ENCODE results near the gene PSD4. TPM values are rescaled to one million over a fixed set of nuclear protein-coding genes. Genes with fewer than 3 reads are reported as not detected.
A peak's percentile ranks its signal among the peaks of the same experiment; 100 is the strongest.
"Not testable (repeated sequence)": the region's sequence is repeated elsewhere in the genome, so short reads cannot be mapped to it uniquely, and the experiment has no call there.

Gene PSD4
- total and polyA plus RNA-seq, 5 donors from 2014 or later = 18.1 to 124 (median 22.7) TPM

DNA sequence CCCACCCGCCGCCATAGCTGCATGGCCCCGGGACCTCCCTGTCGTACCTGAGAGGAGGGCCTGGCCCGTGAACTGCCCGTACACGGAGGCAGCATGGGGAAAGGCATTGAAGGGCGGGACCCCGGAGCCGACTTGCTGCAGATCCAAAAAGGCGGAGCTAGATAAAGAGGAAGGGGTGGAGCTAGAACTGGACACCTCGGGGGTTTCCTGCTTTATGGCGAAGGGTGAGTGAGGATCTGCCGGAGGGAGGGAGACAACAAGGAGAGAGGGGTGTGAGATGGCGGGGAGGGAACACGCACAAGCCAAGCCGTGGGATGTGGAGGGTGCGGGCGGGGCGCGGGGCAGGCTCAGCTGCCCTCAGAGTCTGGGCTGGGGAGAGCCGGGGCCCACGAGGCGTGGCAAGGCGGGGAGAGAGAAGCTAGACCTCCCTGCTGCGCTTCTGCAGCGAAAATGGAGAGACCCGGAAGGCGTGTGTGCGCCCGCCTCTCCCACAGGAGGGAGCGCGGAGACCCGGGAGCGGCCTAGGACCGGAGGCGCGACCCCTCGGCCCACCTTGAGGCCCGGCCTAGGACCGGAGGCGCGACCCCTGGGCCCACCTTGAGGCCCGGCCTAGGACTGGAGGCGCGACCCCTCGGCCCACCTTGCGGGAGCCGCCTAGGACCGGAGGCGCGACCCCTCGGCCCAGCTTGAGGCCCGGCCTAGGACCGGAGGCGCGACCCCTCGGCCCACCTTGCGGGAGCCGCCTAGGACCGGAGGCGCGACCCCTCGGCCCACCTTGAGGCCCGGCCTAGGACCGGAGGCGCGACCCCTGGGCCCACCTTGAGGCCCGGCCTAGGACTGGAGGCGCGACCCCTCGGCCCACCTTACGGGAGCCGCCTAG lies 61.8 kb downstream of the PSD4 start:
- peak overlapping the region; percentile 80 to 95 (median 87) for H3K4me3 Mint-ChIP-seq
- peaks cover 0 to 27% (median 11%) of the 10 kb centered on the region in 4 donors for H3K4me1 Mint-ChIP-seq
- not testable (repeated sequence) for H3K9me3 ChIP-seq (ENCODE audit: control insufficient read depth in 2 of 2, low read length in 2 of 2); H3K36me3 ChIP-seq (ENCODE audit: control insufficient read depth, insufficient read depth, low read length); H3K9me3 Mint-ChIP-seq; H3K4me1 ChIP-seq (ENCODE audit: control insufficient read depth, insufficient read depth, low read length, poor library complexity, severe bottlenecking); H3K27me3 Mint-ChIP-seq; H3K36me3 Mint-ChIP-seq; H3K27me3 ChIP-seq (ENCODE audit: control insufficient read depth, insufficient read depth, low read length)
- DNase-seq (peak in 2 of 3 donors; percentile 38 to 39), ATAC-seq (ENCODE audit: low read depth in 2 of 2) (peak; percentile 72 to 86)
- peak overlapping the region; percentile 57 for H3K27ac ChIP-seq (ENCODE audit: insufficient read depth, low read length, poor library complexity, severe bottlenecking)
- peak overlapping the region in 2 of 3 donors; percentile 89 to 92 for H3K27ac Mint-ChIP-seq
- peak overlapping the region; percentile 41 for H3K4me3 ChIP-seq (ENCODE audit: low read depth, low read length)

DNA sequence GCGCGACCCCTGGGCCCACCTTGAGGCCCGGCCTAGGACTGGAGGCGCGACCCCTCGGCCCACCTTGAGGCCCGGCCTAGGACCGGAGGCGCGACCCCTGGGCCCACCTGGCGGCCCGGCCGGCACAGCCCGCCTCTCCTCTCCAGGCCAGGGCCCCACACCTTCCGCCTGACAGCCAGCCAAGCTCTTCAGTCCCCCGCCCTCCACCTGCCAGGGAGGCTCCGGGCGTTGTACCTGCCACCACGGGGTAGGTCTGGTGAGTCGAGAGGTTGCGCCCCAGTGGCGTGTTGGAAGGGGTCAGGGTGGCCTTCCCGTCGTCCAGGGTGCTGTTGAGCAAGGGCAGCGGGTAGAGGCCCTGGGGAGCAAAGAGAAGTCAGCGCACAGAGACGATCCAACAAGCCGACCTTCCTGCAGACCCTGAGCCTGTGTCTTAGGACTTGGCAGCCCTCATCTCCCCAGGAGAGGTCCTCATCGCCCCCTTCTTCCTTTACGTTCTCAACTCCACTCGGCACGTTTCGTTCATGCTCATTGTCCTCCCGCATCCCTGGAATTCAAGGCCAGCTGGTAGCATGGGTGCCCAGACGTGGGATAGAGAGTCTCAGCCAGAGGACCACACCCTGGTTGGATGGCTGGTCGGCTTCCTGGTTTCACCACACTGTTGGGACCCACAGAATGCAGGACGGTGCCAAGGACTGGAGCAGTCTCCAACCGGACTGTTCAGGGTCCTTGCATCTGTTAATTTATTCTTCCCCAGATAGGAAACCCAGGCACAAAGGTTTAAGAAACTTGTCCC lies 62.8 kb downstream of the PSD4 start:
- peak overlapping the region in 2 of 4 donors; percentile 61 to 83 for H3K4me3 Mint-ChIP-seq
- no peaks in the 10 kb centered on the region for H3K36me3 Mint-ChIP-seq
- Histone ChIP-seq H3K36me3 (ENCODE audit: control insufficient read depth, insufficient read depth, low read length) (no peaks in the 10 kb centered on the region), H3K4me3 (ENCODE audit: low read depth, low read length) (no peak overlapping the region), H3K27me3 (ENCODE audit: control insufficient read depth, insufficient read depth, low read length) (no peaks in the 10 kb centered on the region), H3K9me3 (ENCODE audit: control insufficient read depth in 2 of 2, low read length in 2 of 2) (no peaks in the 10 kb centered on the region), H3K4me1 (ENCODE audit: control insufficient read depth, insufficient read depth, low read length, poor library complexity, severe bottlenecking) (no peaks in the 10 kb centered on the region), H3K27ac (ENCODE audit: insufficient read depth, low read length, poor library complexity, severe bottlenecking) (no peak overlapping the region)
- H3K27ac Mint-ChIP-seq = peak overlapping the region in 2 of 3 donors; percentile 71 to 80
- ATAC-seq (ENCODE audit: low read depth in 2 of 2) (no peak), DNase-seq (no peak)
- H3K4me1 Mint-ChIP-seq = peaks cover 0 to 31% (median 11%) of the 10 kb centered on the region in 4 donors
- peaks cover 10% of the 10 kb centered on the region for H3K27me3 Mint-ChIP-seq
- no peaks in the 10 kb centered on the region for H3K9me3 Mint-ChIP-seq

DNA sequence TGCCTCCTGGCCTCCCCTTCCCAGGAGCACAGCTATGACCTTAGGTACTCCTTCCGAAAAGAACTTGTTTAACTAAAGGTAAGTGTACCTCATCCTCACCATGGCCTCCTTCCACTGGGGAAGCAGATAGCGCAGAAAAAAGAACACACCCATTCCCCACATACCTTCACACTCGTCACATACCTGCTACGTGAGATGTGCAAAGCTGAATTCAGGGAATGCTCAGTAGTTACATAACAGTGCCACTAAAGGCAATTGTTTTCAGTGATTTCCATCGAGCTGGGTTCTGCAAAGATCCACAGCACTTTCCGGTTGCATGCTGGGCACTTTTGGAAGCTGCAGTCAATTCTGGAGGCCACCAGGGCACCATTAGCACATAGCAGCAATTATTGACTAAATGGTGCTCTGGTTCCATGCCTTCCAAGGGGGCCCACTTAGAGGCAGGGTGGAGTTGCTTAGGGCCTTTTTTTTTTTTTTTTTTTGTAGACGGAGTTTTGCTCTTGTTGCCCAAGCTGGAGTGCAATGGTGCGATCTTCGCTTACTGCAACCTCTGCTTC lies 63.9 kb downstream of the PSD4 start:
- H3K4me1 Mint-ChIP-seq = peaks cover 0 to 31% (median 11%) of the 10 kb centered on the region in 4 donors
- peak overlapping the region in 1 of 3 donors; percentile 33 for H3K27ac Mint-ChIP-seq
- H3K36me3 Mint-ChIP-seq = no peaks in the 10 kb centered on the region
- peak overlapping the region in 2 of 4 donors; percentile 8 to 28 for H3K4me3 Mint-ChIP-seq
- H3K4me3 ChIP-seq (ENCODE audit: low read depth, low read length) = no peak overlapping the region
- no peaks in the 10 kb centered on the region for H3K4me1 ChIP-seq (ENCODE audit: control insufficient read depth, insufficient read depth, low read length, poor library complexity, severe bottlenecking)
- H3K27me3 ChIP-seq (ENCODE audit: control insufficient read depth, insufficient read depth, low read length) = no peaks in the 10 kb centered on the region
- no peaks in the 10 kb centered on the region for H3K9me3 ChIP-seq (ENCODE audit: control insufficient read depth in 2 of 2, low read length in 2 of 2)
- ATAC-seq (ENCODE audit: low read depth in 2 of 2) (no peak), DNase-seq (no peak)
- H3K27ac ChIP-seq (ENCODE audit: insufficient read depth, low read length, poor library complexity, severe bottlenecking) = no peak overlapping the region
- peaks cover 10% of the 10 kb centered on the region for H3K27me3 Mint-ChIP-seq
- no peaks in the 10 kb centered on the region for H3K9me3 Mint-ChIP-seq
- H3K36me3 ChIP-seq (ENCODE audit: control insufficient read depth, insufficient read depth, low read length) = no peaks in the 10 kb centered on the region

- H3K4me1 Mint-ChIP-seq = peaks cover 0 to 31% (median 11%) of the 10 kb centered on the region in 4 donors
- DNase-seq (no peak), ATAC-seq (ENCODE audit: low read depth in 2 of 2) (no peak)
- no peak overlapping the region for H3K27ac Mint-ChIP-seq
- Histone ChIP-seq H3K4me3 (ENCODE audit: low read depth, low read length) (no peak overlapping the region), H3K36me3 (ENCODE audit: control insufficient read depth, insufficient read depth, low read length) (no peaks in the 10 kb centered on the region), H3K4me1 (ENCODE audit: control insufficient read depth, insufficient read depth, low read length, poor library complexity, severe bottlenecking) (no peaks in the 10 kb centered on the region), H3K27ac (ENCODE audit: insufficient read depth, low read length, poor library complexity, severe bottlenecking) (no peak overlapping the region), H3K9me3 (ENCODE audit: control insufficient read depth in 2 of 2, low read length in 2 of 2) (no peaks in the 10 kb centered on the region), H3K27me3 (ENCODE audit: control insufficient read depth, insufficient read depth, low read length) (no peaks in the 10 kb centered on the region)
- H3K9me3 Mint-ChIP-seq = no peaks in the 10 kb centered on the region
- H3K36me3 Mint-ChIP-seq = no peaks in the 10 kb centered on the region
- peaks cover 5% of the 10 kb centered on the region for H3K27me3 Mint-ChIP-seq
- H3K4me3 Mint-ChIP-seq = no peak overlapping the region
Observed at GRCh38 chr2:113238871-113239839, 65.4 kb downstream of the PSD4 start.

- no peaks in the 10 kb centered on the region for H3K9me3 Mint-ChIP-seq
- no peak overlapping the region for H3K4me3 Mint-ChIP-seq
- no peak overlapping the region for H3K27ac ChIP-seq (ENCODE audit: insufficient read depth, low read length, poor library complexity, severe bottlenecking)
- H3K4me3 ChIP-seq (ENCODE audit: low read depth, low read length) = no peak overlapping the region
- H3K9me3 ChIP-seq (ENCODE audit: control insufficient read depth in 2 of 2, low read length in 2 of 2) = no peaks in the 10 kb centered on the region
- peaks cover 0 to 31% (median 10%) of the 10 kb centered on the region in 4 donors for H3K4me1 Mint-ChIP-seq
- H3K4me1 ChIP-seq (ENCODE audit: control insufficient read depth, insufficient read depth, low read length, poor library complexity, severe bottlenecking) = no peaks in the 10 kb centered on the region
- ATAC-seq (ENCODE audit: low read depth in 2 of 2) (no peak), DNase-seq (no peak)
- H3K27me3 Mint-ChIP-seq = peaks cover 5% of the 10 kb centered on the region
- H3K27me3 ChIP-seq (ENCODE audit: control insufficient read depth, insufficient read depth, low read length) = no peaks in the 10 kb centered on the region
- H3K36me3 Mint-ChIP-seq = no peaks in the 10 kb centered on the region
- no peaks in the 10 kb centered on the region for H3K36me3 ChIP-seq (ENCODE audit: control insufficient read depth, insufficient read depth, low read length)
- H3K27ac Mint-ChIP-seq = peak overlapping the region in 2 of 3 donors; percentile 12 to 88
Observed at GRCh38 chr2:113240150-113240914, 66.6 kb downstream of the PSD4 start.

DNA sequence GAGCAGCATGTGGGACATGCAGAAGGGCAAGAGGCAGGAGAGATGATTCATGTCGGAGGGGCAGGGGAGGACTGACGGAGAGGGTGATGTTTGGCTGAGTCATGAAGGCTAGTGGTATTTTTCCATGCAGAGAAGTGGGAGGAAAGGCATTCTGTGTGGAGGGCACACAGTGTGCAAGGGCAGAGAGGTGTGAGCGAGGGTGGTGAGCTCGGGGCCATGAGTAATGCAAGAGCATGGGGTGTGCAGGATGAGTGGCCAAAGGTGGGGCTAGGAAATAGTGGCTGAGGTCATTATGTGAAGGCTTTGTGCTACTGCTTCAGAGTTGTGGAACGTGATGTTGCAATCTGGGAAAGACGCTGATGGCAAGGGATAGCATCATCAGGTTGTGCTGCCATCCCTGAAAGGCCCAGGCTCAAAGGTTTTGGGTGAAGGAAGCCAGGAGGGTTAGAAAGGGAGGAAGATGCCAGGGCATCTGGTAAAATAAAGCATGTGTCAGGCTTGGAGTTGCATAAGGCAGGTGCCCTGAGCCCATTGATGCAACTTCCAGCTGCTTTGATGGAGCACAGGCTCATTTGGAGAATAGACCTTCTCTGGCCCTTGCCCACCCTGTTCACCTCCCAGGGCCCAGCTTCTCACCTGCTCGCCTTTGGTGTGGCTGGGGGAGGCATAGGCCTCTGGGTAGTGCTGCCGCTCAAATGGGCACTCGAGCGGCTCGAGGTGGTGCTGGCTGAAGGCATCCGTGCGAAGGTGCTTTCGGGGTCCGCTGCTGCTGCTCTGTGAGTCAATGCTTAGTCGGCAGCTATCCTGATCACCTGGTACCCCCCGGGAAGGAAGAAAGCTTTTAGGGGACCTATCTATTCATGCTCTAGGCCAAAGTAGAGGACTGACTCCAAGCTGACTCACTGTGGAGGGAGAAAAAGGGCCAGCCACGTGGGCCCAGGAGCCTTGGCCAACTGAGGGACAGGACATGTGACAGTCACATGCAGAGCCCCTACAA lies 67.4 kb downstream of the PSD4 start:
- no peak for DNase-seq
- Mint-ChIP-seq H3K36me3 (no peaks in the 10 kb centered on the region), H3K4me3 (peak overlapping the region in 1 of 4 donors; percentile 6), H3K4me1 (peaks cover 0 to 28% (median 10%) of the 10 kb centered on the region in 4 donors), H3K27ac (peak overlapping the region in 2 of 3 donors; percentile 12 to 77), H3K9me3 (no peaks in the 10 kb centered on the region), H3K27me3 (peaks cover 5% of the 10 kb centered on the region)
- Histone ChIP-seq H3K4me1 (ENCODE audit: control insufficient read depth, insufficient read depth, low read length, poor library complexity, severe bottlenecking) (no peaks in the 10 kb centered on the region), H3K27ac (ENCODE audit: insufficient read depth, low read length, poor library complexity, severe bottlenecking) (no peak overlapping the region), H3K9me3 (ENCODE audit: control insufficient read depth in 2 of 2, low read length in 2 of 2) (no peaks in the 10 kb centered on the region), H3K27me3 (ENCODE audit: control insufficient read depth, insufficient read depth, low read length) (no peaks in the 10 kb centered on the region), H3K36me3 (ENCODE audit: control insufficient read depth, insufficient read depth, low read length) (no peaks in the 10 kb centered on the region), H3K4me3 (ENCODE audit: low read depth, low read length) (no peak overlapping the region)
- ATAC-seq (ENCODE audit: low read depth in 2 of 2) = peak; percentile 22 to 34
